Ishikawa (cell line): ENCODE data around the gene STRN.

ENCODE experiments used
- CEBPB ChIP-seq: IDR thresholded peaks from 2 replicates; pipeline ENCODE4 v1.6.1; 2012
- CREB1 ChIP-seq: IDR thresholded peaks from 2 replicates; pipeline ENCODE4 v1.6.1; 2012; ENCODE audit warnings: low read depth
- EGR1 ChIP-seq: IDR thresholded peaks from 2 replicates; pipeline ENCODE4 v1.6.1; 2012
- EP300 ChIP-seq: IDR thresholded peaks from 2 replicates; pipeline ENCODE4 v1.6.1; 2012; ENCODE audit warnings: borderline replicate concordance
- FOXM1 ChIP-seq: IDR thresholded peaks from 2 replicates; pipeline ENCODE4 v1.6.1; 2012; ENCODE audit warnings: low read depth, borderline replicate concordance
- NFIC ChIP-seq: IDR thresholded peaks from 2 replicates; pipeline ENCODE4 v1.6.1; 2012
- RAD21 ChIP-seq: IDR thresholded peaks from 2 replicates; pipeline ENCODE4 v1.6.1; 2012; ENCODE audit warnings: low read depth
- TAF1 ChIP-seq: IDR thresholded peaks from 2 replicates; pipeline ENCODE4 v1.6.1; 2012; ENCODE audit warnings: low read depth, mild to moderate bottlenecking
- TCF12 ChIP-seq: IDR thresholded peaks from 2 replicates; pipeline ENCODE4 v1.6.1; 2012; ENCODE audit warnings: low read depth
- TEAD4 ChIP-seq: IDR thresholded peaks from 2 replicates; pipeline ENCODE4 v1.6.1; 2012
- YY1 ChIP-seq: IDR thresholded peaks from 2 replicates; pipeline ENCODE4 v1.6.1; 2012; ENCODE audit warnings: low read depth
- ZBTB7A ChIP-seq: IDR thresholded peaks from 2 replicates; pipeline ENCODE4 v1.6.1; 2012; ENCODE audit warnings: low read depth
- TF ChIP-seq, protein P1 (sequence below): IDR thresholded peaks from 2 replicates; pipeline ENCODE4 v1.6.1; 2012
- TF ChIP-seq, protein P2 (sequence below): IDR thresholded peaks from 2 replicates; pipeline ENCODE4 v1.6.1; 2012; ENCODE audit warnings: low read depth, mild to moderate bottlenecking
- TF ChIP-seq, protein P3 (sequence below): IDR thresholded peaks from 2 replicates; pipeline ENCODE4 v1.6.1; 2012

The STRN gene

DNA sequence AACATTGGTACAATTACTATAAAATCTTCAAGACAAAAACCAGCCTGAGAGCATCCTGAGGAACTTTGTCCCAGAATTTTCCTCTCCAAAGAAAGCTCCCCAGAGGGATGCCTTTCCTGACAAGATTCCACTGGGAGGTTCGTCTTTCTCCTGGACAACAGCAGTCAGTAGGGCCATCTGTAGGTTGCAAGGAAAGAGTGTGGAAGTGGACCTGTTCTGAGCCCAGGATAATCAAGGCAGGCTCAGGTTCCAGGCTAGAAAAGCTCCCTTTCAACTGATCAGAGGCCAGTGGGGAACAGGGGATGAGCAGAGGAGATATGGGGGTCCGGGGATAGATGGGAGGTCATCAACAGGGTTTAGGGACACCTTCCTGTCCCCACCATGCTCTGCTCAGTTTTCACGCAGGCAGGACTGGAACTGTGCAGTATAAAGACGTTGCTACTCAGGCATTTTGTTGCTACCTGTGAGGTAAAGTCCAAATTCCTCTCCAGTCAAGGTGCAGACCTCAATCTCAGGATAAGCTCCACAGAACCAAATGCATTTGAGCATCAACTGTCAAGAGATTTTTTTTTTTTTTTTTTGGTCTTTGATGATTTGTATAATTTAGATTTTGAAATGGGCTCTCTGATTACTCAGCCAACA lies 126.2 kb downstream of the STRN start:
- TF ChIP-seq TCF12 = no peak
- TF ChIP-seq, protein P1, sequence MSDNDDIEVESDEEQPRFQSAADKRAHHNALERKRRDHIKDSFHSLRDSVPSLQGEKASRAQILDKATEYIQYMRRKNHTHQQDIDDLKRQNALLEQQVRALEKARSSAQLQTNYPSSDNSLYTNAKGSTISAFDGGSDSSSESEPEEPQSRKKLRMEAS = no peak
- no peak for TF ChIP-seq NFIC
- no peak for TF ChIP-seq YY1
- TF ChIP-seq, protein P2, sequence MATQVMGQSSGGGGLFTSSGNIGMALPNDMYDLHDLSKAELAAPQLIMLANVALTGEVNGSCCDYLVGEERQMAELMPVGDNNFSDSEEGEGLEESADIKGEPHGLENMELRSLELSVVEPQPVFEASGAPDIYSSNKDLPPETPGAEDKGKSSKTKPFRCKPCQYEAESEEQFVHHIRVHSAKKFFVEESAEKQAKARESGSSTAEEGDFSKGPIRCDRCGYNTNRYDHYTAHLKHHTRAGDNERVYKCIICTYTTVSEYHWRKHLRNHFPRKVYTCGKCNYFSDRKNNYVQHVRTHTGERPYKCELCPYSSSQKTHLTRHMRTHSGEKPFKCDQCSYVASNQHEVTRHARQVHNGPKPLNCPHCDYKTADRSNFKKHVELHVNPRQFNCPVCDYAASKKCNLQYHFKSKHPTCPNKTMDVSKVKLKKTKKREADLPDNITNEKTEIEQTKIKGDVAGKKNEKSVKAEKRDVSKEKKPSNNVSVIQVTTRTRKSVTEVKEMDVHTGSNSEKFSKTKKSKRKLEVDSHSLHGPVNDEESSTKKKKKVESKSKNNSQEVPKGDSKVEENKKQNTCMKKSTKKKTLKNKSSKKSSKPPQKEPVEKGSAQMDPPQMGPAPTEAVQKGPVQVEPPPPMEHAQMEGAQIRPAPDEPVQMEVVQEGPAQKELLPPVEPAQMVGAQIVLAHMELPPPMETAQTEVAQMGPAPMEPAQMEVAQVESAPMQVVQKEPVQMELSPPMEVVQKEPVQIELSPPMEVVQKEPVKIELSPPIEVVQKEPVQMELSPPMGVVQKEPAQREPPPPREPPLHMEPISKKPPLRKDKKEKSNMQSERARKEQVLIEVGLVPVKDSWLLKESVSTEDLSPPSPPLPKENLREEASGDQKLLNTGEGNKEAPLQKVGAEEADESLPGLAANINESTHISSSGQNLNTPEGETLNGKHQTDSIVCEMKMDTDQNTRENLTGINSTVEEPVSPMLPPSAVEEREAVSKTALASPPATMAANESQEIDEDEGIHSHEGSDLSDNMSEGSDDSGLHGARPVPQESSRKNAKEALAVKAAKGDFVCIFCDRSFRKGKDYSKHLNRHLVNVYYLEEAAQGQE = no peak
- no peak for TF ChIP-seq ZBTB7A
- TF ChIP-seq, protein P3, sequence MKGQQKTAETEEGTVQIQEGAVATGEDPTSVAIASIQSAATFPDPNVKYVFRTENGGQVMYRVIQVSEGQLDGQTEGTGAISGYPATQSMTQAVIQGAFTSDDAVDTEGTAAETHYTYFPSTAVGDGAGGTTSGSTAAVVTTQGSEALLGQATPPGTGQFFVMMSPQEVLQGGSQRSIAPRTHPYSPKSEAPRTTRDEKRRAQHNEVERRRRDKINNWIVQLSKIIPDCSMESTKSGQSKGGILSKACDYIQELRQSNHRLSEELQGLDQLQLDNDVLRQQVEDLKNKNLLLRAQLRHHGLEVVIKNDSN = no peak
- no peak for TF ChIP-seq CEBPB
- TF ChIP-seq TEAD4 = no peak
- no peak for TF ChIP-seq RAD21
- TF ChIP-seq EGR1 = no peak
- no peak for TF ChIP-seq EP300
- TF ChIP-seq CREB1 = no peak
- TF ChIP-seq TAF1 = no peak
- no peak for TF ChIP-seq FOXM1

- TF ChIP-seq TCF12 = no peak
- TF ChIP-seq, protein P2 = no peak
- no peak for TF ChIP-seq TEAD4
- TF ChIP-seq RAD21 = no peak
- TF ChIP-seq NFIC = no peak
- no peak for TF ChIP-seq EGR1
- TF ChIP-seq CEBPB = no peak
- TF ChIP-seq, protein P3 = no peak
- TF ChIP-seq, protein P1 = no peak
- no peak for TF ChIP-seq CREB1
- TF ChIP-seq ZBTB7A = no peak
- TF ChIP-seq EP300 = no peak
- no peak for TF ChIP-seq YY1
- TF ChIP-seq FOXM1 = no peak
- no peak for TF ChIP-seq TAF1
Measured at GRCh38 chr2:36834731-36835524, 131.4 kb downstream of the STRN start.

GRCh38 chr2:36834203-36834602 lies 132.1 kb downstream of the STRN start:
- TF ChIP-seq, protein P3 = no peak
- TF ChIP-seq FOXM1 = no peak
- no peak for TF ChIP-seq TCF12
- TF ChIP-seq CEBPB = no peak
- TF ChIP-seq, protein P1 = no peak
- TF ChIP-seq RAD21 = no peak
- TF ChIP-seq EP300 = no peak
- no peak for TF ChIP-seq CREB1
- TF ChIP-seq TEAD4 = no peak
- TF ChIP-seq, protein P2 = no peak
- no peak for TF ChIP-seq TAF1
- no peak for TF ChIP-seq YY1
- no peak for TF ChIP-seq EGR1
- TF ChIP-seq NFIC = no peak
- no peak for TF ChIP-seq ZBTB7A
